SK-N-SH treated with all-trans-retinoic acid at 6 μM for 48 hours (cell line): Measurements from ENCODE around the gene SPATS2.

Experiments used
- ATAC-seq: fragments of 200-7000 bp; cut with Tn5 transposase; 3 replicates; pipeline ENCODE4 v1.9.1; 2020; ENCODE audit warnings: mild to moderate bottlenecking, moderate library complexity
- ARNTL ChIP-seq: fragments of 450-650 bp; formaldehyde crosslinking; IDR thresholded peaks from 2 replicates; pipeline ENCODE4 v1.5.0; 2020; ENCODE audit warnings: low read depth, mild to moderate bottlenecking, moderate library complexity, borderline replicate concordance
- BACH2 ChIP-seq: fragments of 250-450 bp; sonication (Bioruptor Pico); IDR thresholded peaks from 2 replicates; pipeline ENCODE4 v1.9.0; 2021; ENCODE audit warnings: mild to moderate bottlenecking, borderline replicate concordance
- CREB5 ChIP-seq: fragments of 250-450 bp; sonication (Bioruptor Pico); IDR thresholded peaks from 2 replicates; pipeline ENCODE4 v1.5.1; 2020; ENCODE audit warnings: low read depth, mild to moderate bottlenecking, moderate library complexity
- CSDC2 ChIP-seq: fragments of 250-450 bp; sonication (Bioruptor Pico); IDR thresholded peaks from 2 replicates; pipeline ENCODE4 v1.5.0; 2020; ENCODE audit warnings: mild to moderate bottlenecking, moderate library complexity
- CSRNP3 ChIP-seq: fragments of 250-450 bp; sonication (Bioruptor Pico); IDR thresholded peaks from 2 replicates; pipeline ENCODE4 v1.5.1; 2021; ENCODE audit warnings: mild to moderate bottlenecking, moderate library complexity
- ESRRG ChIP-seq: fragments of 250-450 bp; sonication (Bioruptor Pico); IDR thresholded peaks from 2 replicates; pipeline ENCODE4 v1.6.1; 2021; ENCODE audit warnings: mild to moderate bottlenecking
- GLIS3 ChIP-seq: fragments of 250-450 bp; sonication (Bioruptor Pico); IDR thresholded peaks from 2 replicates; pipeline ENCODE4 v1.5.0; 2020; ENCODE audit warnings: mild to moderate bottlenecking, moderate library complexity
- ISL1 ChIP-seq: fragments of 250-450 bp; sonication (Bioruptor Pico); IDR thresholded peaks from 2 replicates; pipeline ENCODE4 v2.1.2; 2022; ENCODE audit warnings: mild to moderate bottlenecking, moderate library complexity
- OSR1 ChIP-seq: fragments of 250-450 bp; sonication (Bioruptor Pico); IDR thresholded peaks from 2 replicates; pipeline ENCODE4 v1.8.0; 2022; ENCODE audit warnings: moderate library complexity, mild to moderate bottlenecking, inconsistent platforms
- POU6F1 ChIP-seq: fragments of 250-450 bp; sonication (Bioruptor Pico); IDR thresholded peaks from 2 replicates; pipeline ENCODE4 v1.8.0; 2021; ENCODE audit warnings: low read depth, mild to moderate bottlenecking, moderate library complexity, borderline replicate concordance
- PPARA ChIP-seq: fragments of 250-450 bp; sonication (Bioruptor Pico); IDR thresholded peaks from 2 replicates; pipeline ENCODE4 v1.5.0; 2020; ENCODE audit warnings: mild to moderate bottlenecking, borderline replicate concordance
- RARB ChIP-seq: fragments of 250-450 bp; sonication (Bioruptor Pico); IDR thresholded peaks from 2 replicates; pipeline ENCODE4 v1.8.0; 2021; ENCODE audit warnings: mild to moderate bottlenecking, moderate library complexity
- SNAI2 ChIP-seq: fragments of 250-450 bp; sonication (Bioruptor Pico); IDR thresholded peaks from 2 replicates; pipeline ENCODE4 v1.5.0; 2020; ENCODE audit warnings: mild to moderate bottlenecking, moderate library complexity
- TCF4 ChIP-seq: fragments of 250-450 bp; sonication (Bioruptor Pico); IDR thresholded peaks from 2 replicates; pipeline ENCODE4 v1.8.0; 2021; ENCODE audit warnings: mild to moderate bottlenecking, moderate library complexity, borderline replicate concordance
- TOX ChIP-seq: fragments of 250-450 bp; sonication (Bioruptor Pico); IDR thresholded peaks from 2 replicates; pipeline ENCODE4 v1.8.0; 2021; ENCODE audit warnings: mild to moderate bottlenecking, moderate library complexity, borderline replicate concordance
- ZC3H10 ChIP-seq: fragments of 250-450 bp; sonication (Bioruptor Pico); IDR thresholded peaks from 2 replicates; pipeline ENCODE4 v1.5.1; 2021; ENCODE audit warnings: mild to moderate bottlenecking, moderate library complexity
- ZFP3 ChIP-seq: fragments of 250-450 bp; sonication (Bioruptor Pico); IDR thresholded peaks from 2 replicates; pipeline ENCODE4 v1.5.0; 2020; ENCODE audit warnings: mild to moderate bottlenecking, moderate library complexity
- ZNF565 ChIP-seq: fragments of 450-650 bp; formaldehyde crosslinking; conservative IDR thresholded peaks from 2 replicates; pipeline ENCODE4 v1.5.0; 2020; ENCODE audit warnings: low read depth, mild to moderate bottlenecking, moderate library complexity
- ZNF70 ChIP-seq: fragments of 450-650 bp; formaldehyde crosslinking; IDR thresholded peaks from 2 replicates; pipeline ENCODE4 v1.5.0; 2020; ENCODE audit warnings: mild to moderate bottlenecking, moderate library complexity
- ZNF8 ChIP-seq: fragments of 450-650 bp; formaldehyde crosslinking; IDR thresholded peaks from 2 replicates; pipeline ENCODE4 v1.5.0; 2020; ENCODE audit warnings: mild to moderate bottlenecking, moderate library complexity
- TF ChIP-seq, protein P1 (sequence below): fragments of 250-450 bp; sonication (Bioruptor Pico); IDR thresholded peaks from 2 replicates; pipeline ENCODE4 v1.5.0; 2020; ENCODE audit warnings: mild to moderate bottlenecking, moderate library complexity
- TF ChIP-seq, protein P2 (sequence below): fragments of 250-450 bp; sonication (Bioruptor Pico); IDR thresholded peaks from 2 replicates; pipeline ENCODE4 v1.8.0; 2020; ENCODE audit warnings: mild to moderate bottlenecking, moderate library complexity, borderline replicate concordance

Gene SPATS2

GRCh38 chr12:49334226-49334625 is 33.0 kb upstream of the SPATS2 start (continued):
- TF ChIP-seq, protein P1, sequence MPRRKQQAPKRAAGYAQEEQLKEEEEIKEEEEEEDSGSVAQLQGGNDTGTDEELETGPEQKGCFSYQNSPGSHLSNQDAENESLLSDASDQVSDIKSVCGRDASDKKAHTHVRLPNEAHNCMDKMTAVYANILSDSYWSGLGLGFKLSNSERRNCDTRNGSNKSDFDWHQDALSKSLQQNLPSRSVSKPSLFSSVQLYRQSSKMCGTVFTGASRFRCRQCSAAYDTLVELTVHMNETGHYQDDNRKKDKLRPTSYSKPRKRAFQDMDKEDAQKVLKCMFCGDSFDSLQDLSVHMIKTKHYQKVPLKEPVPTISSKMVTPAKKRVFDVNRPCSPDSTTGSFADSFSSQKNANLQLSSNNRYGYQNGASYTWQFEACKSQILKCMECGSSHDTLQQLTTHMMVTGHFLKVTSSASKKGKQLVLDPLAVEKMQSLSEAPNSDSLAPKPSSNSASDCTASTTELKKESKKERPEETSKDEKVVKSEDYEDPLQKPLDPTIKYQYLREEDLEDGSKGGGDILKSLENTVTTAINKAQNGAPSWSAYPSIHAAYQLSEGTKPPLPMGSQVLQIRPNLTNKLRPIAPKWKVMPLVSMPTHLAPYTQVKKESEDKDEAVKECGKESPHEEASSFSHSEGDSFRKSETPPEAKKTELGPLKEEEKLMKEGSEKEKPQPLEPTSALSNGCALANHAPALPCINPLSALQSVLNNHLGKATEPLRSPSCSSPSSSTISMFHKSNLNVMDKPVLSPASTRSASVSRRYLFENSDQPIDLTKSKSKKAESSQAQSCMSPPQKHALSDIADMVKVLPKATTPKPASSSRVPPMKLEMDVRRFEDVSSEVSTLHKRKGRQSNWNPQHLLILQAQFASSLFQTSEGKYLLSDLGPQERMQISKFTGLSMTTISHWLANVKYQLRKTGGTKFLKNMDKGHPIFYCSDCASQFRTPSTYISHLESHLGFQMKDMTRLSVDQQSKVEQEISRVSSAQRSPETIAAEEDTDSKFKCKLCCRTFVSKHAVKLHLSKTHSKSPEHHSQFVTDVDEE (CRISPR knock-in tag): no peak
- TF ChIP-seq ZNF8 (CRISPR knock-in tag) (no peak), TOX (CRISPR knock-in tag) (no peak), BACH2 (CRISPR knock-in tag) (no peak), PPARA (CRISPR knock-in tag) (no peak), ZNF70 (CRISPR knock-in tag) (no peak)

- no peak for ATAC-seq
- TF ChIP-seq ZNF565 (CRISPR knock-in tag): no peak
- no peak for TF ChIP-seq CREB5 (CRISPR knock-in tag)
- no peak for TF ChIP-seq OSR1 (CRISPR knock-in tag)
- TF ChIP-seq CSDC2 (CRISPR knock-in tag): no peak
- no peak for TF ChIP-seq SNAI2 (CRISPR knock-in tag)
- TF ChIP-seq POU6F1: no peak
- no peak for TF ChIP-seq GLIS3 (CRISPR knock-in tag)
- no peak for TF ChIP-seq ISL1 (CRISPR knock-in tag)
- TF ChIP-seq ESRRG (CRISPR knock-in tag): no peak
- TF ChIP-seq ZC3H10 (CRISPR knock-in tag): no peak
- TF ChIP-seq PPARA (CRISPR knock-in tag): no peak
- TF ChIP-seq, all 23 proteins: peak for 0
These were observed 32.6 kb upstream of the SPATS2 start for GRCh38 chr12:49334681-49335080.

- no peak for ATAC-seq
- TF ChIP-seq ZNF70 (CRISPR knock-in tag) (no peak), TCF4 (CRISPR knock-in tag) (no peak), ZC3H10 (CRISPR knock-in tag) (no peak), ZNF565 (CRISPR knock-in tag) (no peak), PPARA (CRISPR knock-in tag) (no peak), CSDC2 (CRISPR knock-in tag) (no peak), ESRRG (CRISPR knock-in tag) (no peak), RARB (no peak), ARNTL (no peak), CSRNP3 (CRISPR knock-in tag) (no peak), SNAI2 (CRISPR knock-in tag) (no peak), ZFP3 (no peak), OSR1 (CRISPR knock-in tag) (no peak), ZNF8 (CRISPR knock-in tag) (no peak), POU6F1 (no peak), GLIS3 (CRISPR knock-in tag) (no peak), CREB5 (CRISPR knock-in tag) (no peak)
- TF ChIP-seq, protein P2, sequence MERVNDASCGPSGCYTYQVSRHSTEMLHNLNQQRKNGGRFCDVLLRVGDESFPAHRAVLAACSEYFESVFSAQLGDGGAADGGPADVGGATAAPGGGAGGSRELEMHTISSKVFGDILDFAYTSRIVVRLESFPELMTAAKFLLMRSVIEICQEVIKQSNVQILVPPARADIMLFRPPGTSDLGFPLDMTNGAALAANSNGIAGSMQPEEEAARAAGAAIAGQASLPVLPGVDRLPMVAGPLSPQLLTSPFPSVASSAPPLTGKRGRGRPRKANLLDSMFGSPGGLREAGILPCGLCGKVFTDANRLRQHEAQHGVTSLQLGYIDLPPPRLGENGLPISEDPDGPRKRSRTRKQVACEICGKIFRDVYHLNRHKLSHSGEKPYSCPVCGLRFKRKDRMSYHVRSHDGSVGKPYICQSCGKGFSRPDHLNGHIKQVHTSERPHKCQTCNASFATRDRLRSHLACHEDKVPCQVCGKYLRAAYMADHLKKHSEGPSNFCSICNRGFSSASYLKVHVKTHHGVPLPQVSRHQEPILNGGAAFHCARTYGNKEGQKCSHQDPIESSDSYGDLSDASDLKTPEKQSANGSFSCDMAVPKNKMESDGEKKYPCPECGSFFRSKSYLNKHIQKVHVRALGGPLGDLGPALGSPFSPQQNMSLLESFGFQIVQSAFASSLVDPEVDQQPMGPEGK: no peak
These were observed 31.9 kb upstream of the SPATS2 start for GRCh38 chr12:49335118-49335954.
